WTC11 (cell line): ENCODE results near the gene WDR31.

ENCODE experiments used
- ATF1 ChIP-seq: sonication (generic); formaldehyde crosslinking; IDR thresholded peaks from 2 replicates; pipeline ENCODE4 v1.8.1; 2023; ENCODE audit warnings: mild to moderate bottlenecking, moderate library complexity, missing genetic modification reagents
- CREM ChIP-seq: sonication (generic); formaldehyde crosslinking; IDR thresholded peaks from 2 replicates; pipeline ENCODE4 v1.8.1; 2022; ENCODE audit warnings: mild to moderate bottlenecking, missing genetic modification reagents, moderate library complexity
- ETV6 ChIP-seq: sonication (generic); formaldehyde crosslinking; IDR thresholded peaks from 2 replicates; pipeline ENCODE4 v1.8.1; 2022; ENCODE audit warnings: mild to moderate bottlenecking, missing genetic modification reagents
- HMGA2 ChIP-seq: fragments of 250-450 bp; sonication (Bioruptor Pico); IDR thresholded peaks from 2 replicates; pipeline ENCODE4 v1.4.0; 2021; ENCODE audit warnings: mild to moderate bottlenecking, moderate library complexity
- JUN ChIP-seq: sonication (generic); formaldehyde crosslinking; IDR thresholded peaks from 2 replicates; pipeline ENCODE4 v1.8.0; 2023; ENCODE audit warnings: mild to moderate bottlenecking, missing genetic modification reagents
- KAT7 ChIP-seq: sonication (generic); formaldehyde crosslinking; IDR thresholded peaks from 2 replicates; pipeline ENCODE4 v1.8.1; 2023; ENCODE audit warnings: missing genetic modification reagents, mild to moderate bottlenecking, borderline replicate concordance
- NR2C2 ChIP-seq: sonication (generic); formaldehyde crosslinking; IDR thresholded peaks from 2 replicates; pipeline ENCODE4 v1.8.0; 2022; ENCODE audit warnings: mild to moderate bottlenecking, missing genetic modification reagents
- RORB ChIP-seq: fragments of 250-450 bp; sonication (Bioruptor Pico); IDR thresholded peaks from 2 replicates; pipeline ENCODE4 v1.9.0; 2021; ENCODE audit warnings: mild to moderate bottlenecking
- TEAD1 ChIP-seq: sonication (generic); formaldehyde crosslinking; IDR thresholded peaks from 2 replicates; pipeline ENCODE4 v1.8.0; 2022; ENCODE audit warnings: mild to moderate bottlenecking, missing genetic modification reagents
- ZNF232 ChIP-seq: sonication (generic); formaldehyde crosslinking; IDR thresholded peaks from 2 replicates; pipeline ENCODE4 v1.8.0; 2022; ENCODE audit warnings: mild to moderate bottlenecking, missing genetic modification reagents
- TF ChIP-seq, protein P1 (sequence below): sonication (generic); formaldehyde crosslinking; IDR thresholded peaks from 2 replicates; pipeline ENCODE4 v1.8.0; 2022; ENCODE audit warnings: missing genetic modification reagents
- TF ChIP-seq, protein P2 (sequence below): fragments of 200-600 bp; IDR thresholded peaks from 2 replicates; pipeline ENCODE4 v1.8.0; 2022; ENCODE audit warnings: antibody characterized with exemption
- TF ChIP-seq, protein P3 (sequence below): sonication (generic); formaldehyde crosslinking; IDR thresholded peaks from 2 replicates; pipeline ENCODE4 v1.8.1; 2022; ENCODE audit warnings: low read depth, missing genetic modification reagents, borderline replicate concordance

DNA sequence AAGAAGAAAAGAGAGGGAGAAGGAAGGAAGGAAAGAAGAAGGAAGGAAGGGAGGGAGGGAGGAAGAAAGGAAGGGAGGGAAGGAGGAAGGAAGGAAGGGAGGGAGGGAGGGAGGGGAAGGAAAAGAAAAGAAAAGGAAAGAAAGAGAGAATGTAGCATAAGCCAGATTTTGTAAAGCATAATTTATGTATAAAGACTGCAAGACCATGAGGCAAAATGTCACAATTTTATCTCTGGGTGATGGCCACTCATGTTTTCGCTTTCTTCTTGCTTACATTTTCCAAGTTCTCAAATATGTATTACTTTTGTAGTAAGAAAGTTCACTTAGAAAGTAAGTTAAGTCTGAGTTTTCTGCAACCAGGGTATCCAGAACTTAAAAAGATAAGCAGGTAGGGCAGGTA is 33.5 kb downstream of the WDR31 start:
- TF ChIP-seq, protein P1, sequence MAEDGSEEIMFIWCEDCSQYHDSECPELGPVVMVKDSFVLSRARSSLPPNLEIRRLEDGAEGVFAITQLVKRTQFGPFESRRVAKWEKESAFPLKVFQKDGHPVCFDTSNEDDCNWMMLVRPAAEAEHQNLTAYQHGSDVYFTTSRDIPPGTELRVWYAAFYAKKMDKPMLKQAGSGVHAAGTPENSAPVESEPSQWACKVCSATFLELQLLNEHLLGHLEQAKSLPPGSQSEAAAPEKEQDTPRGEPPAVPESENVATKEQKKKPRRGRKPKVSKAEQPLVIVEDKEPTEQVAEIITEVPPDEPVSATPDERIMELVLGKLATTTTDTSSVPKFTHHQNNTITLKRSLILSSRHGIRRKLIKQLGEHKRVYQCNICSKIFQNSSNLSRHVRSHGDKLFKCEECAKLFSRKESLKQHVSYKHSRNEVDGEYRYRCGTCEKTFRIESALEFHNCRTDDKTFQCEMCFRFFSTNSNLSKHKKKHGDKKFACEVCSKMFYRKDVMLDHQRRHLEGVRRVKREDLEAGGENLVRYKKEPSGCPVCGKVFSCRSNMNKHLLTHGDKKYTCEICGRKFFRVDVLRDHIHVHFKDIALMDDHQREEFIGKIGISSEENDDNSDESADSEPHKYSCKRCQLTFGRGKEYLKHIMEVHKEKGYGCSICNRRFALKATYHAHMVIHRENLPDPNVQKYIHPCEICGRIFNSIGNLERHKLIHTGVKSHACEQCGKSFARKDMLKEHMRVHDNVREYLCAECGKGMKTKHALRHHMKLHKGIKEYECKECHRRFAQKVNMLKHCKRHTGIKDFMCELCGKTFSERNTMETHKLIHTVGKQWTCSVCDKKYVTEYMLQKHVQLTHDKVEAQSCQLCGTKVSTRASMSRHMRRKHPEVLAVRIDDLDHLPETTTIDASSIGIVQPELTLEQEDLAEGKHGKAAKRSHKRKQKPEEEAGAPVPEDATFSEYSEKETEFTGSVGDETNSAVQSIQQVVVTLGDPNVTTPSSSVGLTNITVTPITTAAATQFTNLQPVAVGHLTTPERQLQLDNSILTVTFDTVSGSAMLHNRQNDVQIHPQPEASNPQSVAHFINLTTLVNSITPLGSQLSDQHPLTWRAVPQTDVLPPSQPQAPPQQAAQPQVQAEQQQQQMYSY (CRISPR knock-in tag) = no peak
- TF ChIP-seq RORB (CRISPR knock-in tag) (no peak), ATF1 (CRISPR knock-in tag) (no peak), CREM (CRISPR knock-in tag) (no peak), TEAD1 (CRISPR knock-in tag) (no peak), ETV6 (CRISPR knock-in tag) (no peak), ZNF232 (no peak), JUN (no peak), HMGA2 (CRISPR knock-in tag) (no peak), NR2C2 (CRISPR knock-in tag) (no peak), KAT7 (CRISPR knock-in tag) (no peak)
- TF ChIP-seq, protein P2, sequence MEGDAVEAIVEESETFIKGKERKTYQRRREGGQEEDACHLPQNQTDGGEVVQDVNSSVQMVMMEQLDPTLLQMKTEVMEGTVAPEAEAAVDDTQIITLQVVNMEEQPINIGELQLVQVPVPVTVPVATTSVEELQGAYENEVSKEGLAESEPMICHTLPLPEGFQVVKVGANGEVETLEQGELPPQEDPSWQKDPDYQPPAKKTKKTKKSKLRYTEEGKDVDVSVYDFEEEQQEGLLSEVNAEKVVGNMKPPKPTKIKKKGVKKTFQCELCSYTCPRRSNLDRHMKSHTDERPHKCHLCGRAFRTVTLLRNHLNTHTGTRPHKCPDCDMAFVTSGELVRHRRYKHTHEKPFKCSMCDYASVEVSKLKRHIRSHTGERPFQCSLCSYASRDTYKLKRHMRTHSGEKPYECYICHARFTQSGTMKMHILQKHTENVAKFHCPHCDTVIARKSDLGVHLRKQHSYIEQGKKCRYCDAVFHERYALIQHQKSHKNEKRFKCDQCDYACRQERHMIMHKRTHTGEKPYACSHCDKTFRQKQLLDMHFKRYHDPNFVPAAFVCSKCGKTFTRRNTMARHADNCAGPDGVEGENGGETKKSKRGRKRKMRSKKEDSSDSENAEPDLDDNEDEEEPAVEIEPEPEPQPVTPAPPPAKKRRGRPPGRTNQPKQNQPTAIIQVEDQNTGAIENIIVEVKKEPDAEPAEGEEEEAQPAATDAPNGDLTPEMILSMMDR = no peak
- TF ChIP-seq, protein P3, sequence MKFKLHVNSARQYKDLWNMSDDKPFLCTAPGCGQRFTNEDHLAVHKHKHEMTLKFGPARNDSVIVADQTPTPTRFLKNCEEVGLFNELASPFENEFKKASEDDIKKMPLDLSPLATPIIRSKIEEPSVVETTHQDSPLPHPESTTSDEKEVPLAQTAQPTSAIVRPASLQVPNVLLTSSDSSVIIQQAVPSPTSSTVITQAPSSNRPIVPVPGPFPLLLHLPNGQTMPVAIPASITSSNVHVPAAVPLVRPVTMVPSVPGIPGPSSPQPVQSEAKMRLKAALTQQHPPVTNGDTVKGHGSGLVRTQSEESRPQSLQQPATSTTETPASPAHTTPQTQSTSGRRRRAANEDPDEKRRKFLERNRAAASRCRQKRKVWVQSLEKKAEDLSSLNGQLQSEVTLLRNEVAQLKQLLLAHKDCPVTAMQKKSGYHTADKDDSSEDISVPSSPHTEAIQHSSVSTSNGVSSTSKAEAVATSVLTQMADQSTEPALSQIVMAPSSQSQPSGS (CRISPR knock-in tag) = no peak
